Limb (tissue), 2 donors: Measurements from ENCODE around the gene FXYD5.
"Not testable (repeated sequence)": the region's sequence is repeated elsewhere in the genome, so short reads cannot be mapped to it uniquely, and the experiment has no call there.

Experiments
- DNase-seq, 2 donors: peaks; one replicate each; pipeline ENCODE4 v3.0.0-alpha.2; 2016; ENCODE audit errors: extremely low spot score in 2 of 2

The FXYD5 gene

DNA sequence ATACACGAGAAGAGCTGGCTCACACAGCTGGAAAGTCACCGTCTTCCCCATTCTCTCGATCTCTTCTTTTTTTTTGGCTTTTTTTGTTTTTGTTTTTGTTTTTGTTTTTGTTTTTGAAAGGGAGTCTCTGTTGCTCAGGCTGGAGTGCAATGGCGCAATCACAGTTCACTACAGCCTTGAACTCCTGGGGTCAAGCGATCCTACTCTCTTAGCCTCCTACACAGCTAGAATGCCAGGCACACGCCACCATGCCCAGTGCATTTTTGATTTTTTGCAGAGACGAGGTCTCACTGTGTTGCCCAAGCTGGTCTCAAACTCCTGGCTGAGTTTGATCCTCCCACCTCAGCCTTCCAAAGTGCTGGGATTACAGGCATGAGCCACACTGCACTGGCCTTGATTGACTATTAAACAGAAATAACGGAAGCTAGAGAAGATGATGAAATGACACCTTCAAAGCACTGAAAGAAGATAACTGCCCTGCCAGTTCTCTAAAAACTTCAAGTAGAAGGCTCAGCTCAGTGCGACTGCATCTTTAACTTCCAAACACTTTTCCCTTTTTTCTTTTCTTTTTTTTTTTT lies 34.9 kb upstream of the FXYD5 start:
- no peak for DNase-seq

DNA sequence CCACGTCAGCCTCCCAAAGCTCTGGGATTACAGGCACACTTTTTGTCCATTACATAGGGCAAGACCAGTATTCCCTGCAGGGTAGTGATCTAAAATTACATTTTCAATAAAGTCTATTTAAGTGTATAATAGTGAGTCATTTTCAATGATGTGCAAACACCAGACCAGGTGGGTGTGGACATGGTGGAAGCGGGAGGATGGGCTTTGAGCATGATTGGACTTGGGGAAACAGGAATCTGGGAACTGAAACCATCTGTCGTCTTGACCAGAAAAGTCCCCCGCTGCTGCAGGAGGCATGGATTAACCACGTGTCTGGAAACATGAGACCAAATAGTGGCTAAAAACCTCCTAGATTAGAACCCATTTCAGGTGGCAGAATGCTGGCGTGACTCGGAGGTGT lies 34.0 kb upstream of the FXYD5 start:
- no peak for DNase-seq

DNA sequence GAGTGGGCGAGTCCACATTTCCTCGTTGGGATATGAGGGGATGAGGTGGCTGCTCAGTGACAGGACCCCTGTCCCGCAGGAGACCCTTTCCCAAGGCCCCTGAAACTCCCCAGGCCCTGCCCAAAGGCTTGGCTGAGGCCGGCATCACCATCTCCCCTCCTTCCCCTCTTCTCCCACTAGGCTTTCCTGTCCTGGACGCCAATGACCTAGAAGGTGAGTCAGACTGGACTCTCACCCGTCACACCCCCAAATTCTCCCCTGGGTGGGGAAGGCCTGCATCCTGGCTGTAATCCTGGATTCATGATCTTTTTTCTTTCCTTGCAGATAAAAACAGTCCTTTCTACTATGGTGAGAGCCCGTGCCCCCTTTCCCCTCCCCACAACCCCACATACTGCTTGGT lies 33.6 kb upstream of the FXYD5 start:
- no peak for DNase-seq

DNA sequence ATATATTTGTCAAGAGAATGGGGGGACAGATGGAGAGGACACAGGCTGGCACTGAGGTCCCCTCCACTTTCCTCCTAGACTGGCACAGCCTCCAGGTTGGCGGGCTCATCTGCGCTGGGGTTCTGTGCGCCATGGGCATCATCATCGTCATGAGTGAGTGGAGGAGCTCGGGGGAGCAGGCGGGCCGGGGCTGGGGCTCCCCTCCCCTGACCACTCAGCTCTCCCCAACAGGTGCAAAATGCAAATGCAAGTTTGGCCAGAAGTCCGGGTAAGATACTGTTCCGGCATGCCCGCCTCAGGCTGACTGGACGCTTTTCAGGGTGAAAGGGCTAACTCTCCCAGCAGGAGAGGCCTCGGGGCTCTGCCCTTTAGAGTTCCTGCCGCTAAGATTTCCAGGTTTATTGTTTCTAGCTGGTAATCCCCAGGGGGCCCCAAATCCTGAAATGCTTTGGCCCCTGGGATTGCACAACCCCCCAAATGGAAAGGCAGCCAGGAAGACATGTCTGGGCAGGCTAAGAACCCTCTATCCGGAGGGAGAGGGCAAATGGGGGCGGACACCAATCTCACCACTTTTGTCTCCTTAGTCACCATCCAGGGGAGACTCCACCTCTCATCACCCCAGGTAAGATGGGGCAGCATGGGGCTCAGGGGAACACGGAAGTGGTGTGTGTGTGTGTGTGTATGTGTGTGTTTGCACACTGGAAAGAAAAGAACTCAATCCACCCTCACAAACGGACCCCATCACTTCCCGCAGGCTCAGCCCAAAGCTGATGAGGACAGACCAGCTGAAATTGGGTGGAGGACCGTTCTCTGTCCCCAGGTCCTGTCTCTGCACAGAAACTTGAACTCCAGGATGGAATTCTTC lies 31.6 kb upstream of the FXYD5 start:
- DNase-seq: no peak

DNA sequence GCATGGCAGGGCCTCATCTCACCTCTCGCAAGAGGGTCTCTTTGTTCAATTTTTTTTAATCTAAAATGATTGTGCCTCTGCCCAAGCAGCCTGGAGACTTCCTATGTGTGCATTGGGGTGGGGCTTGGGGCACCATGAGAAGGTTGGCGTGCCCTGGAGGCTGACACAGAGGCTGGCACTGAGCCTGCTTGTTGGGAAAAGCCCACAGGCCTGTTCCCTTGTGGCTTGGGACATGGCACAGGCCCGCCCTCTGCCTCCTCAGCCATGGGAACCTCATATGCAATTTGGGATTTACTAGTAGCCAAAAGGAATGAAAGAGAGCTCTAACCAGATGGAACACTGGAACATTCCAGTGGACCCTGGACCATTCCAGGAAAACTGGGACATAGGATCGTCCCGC lies 31.0 kb upstream of the FXYD5 start:
- DNase-seq: no peak

DNA sequence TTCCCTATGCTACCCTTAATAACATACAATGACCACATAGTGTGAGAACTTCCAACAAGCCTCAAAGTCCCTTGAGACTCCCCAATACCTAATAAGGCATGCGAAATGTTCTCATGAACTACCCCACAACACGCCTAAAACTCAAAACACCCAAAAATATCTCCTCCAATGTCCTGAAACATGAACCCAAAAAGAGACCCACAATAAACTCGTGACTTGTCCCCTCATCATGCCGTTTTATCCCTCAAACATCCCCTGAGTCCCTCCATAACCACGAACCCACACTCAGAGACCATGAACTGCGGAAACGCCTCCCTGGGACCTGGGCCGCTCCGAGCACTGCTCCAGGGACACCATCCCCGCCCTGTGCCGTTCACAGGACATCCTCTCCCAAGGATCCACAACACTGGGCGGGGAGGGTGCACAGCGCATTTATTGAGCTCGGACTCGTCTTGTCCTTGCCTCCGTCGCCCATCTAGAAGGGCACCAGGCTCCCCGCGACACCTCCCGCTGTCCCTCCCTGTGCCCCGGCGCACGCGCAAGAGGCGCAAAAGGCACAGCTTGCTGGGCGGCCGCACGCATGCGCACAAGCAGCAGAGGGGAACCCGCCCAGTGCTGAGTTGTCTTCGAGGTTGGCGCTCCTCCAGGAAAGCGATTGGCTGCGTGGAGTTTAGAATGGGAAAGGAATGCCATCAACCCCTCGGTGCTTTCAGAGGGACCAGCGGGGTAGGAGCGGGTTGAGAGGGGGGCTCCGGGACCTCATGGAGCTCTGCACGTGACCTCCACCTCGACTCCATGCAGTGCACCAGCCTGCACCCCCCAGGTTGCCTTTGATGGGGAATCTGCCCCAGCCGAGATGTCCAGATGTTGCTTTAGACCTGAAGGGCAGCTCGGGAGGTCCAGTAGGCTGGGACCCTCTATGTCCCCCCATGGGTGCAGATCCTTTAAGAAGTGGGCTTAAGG lies 30.2 kb upstream of the FXYD5 start:
- DNase-seq: peak; percentile 94 to 97

DNA sequence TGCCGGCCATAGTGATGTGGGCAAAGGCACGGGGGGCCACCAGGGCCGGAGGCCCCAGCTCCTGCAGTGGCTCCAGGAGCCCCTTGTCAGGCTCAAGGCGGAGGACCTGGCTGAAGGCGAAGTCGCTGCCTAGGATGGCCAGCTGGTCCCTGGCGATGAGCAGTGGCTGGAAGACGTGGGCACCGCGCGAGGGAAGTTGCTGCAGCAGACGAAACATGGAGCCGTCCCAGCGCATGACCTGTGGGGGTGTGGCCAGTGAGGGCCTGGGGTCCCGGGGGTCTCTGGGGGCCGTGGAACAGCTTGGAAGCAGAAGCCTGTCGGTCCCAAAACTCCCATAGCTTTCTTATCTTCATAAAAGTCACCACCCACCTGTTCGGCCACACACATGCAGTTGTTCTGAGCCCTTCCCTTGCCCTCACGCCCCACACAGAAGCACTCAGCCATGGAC lies 29.2 kb upstream of the FXYD5 start:
- DNase-seq: no peak

DNA sequence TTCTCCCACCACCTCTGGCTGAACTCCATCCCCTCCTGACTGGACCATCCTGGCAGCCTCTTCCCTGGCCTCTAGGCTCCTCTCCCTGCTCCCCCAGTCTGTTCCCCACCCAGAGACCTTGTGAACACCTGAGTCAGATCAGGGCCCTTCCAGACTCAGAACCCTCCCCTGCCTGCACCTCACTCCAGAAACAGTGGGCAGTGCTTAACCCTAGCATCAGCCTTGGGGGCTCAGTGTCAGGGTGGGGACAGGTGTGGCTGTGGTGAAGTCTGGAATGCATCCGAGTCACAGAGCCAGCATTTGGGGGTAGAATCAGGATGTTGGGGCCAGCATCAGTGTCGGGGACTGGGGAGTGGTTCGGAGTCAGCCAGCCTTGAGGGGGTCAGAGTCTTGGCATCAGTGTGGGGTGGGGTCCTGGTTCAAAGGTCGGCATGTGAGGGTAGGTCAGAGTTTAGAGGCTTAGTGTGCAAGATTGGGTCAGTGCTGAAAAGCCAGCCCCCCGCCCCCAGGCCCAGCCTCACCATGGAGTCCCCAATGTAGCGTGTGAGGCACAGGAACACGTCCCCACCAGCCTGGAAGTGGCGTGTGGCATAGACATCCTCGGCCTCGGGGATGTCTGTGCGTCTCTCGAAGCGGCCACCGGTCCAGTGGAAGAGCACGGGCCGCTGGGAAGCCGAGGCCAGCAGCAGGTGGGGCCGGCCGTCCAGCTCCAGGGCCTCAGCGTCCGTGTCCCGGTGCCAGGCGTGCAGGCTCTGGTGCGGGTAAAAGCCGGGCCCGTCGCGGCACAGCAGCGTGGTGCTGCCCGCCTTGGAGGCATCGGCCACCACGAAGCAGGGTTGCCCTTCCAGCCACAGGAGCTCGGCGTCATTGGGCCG lies 28.5 kb upstream of the FXYD5 start:
- DNase-seq: no peak

DNA sequence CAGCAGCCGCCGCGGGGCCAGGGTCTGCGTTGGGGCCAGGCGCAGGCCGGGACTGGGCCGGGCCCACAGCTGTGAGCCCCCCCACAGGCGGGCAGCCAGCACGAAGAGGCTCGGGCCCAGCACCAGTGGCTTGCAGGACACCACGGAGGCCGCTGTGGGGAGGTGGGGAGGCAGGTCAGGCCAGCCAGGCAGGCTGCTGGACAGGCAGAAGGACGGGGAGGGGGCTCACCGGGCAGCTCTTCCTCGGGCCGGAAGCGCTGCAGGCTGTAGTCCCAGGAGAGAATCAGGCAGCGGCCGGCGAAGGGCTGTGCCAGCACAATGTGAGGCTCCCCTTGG lies 27.9 kb upstream of the FXYD5 start:
- no peak for DNase-seq

DNA sequence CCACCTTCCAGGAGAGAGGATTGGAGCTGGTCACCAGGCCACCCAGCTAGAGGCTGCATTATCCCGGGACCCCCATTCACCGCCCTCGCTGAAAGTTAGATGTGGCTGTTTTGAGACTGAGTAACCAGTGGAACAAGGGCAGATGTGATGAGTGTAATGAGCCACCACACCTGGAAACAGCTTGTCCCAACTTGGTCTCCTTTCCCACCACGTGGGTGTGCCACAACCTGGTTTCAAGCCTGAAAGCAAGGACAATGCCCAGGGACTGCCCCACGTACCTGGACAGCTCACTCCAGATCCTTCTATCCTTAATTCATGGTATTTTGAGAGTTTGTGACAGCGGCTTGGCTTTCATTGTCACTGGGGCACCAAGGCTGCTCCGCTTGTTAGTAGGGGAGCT lies 26.7 kb upstream of the FXYD5 start:
- DNase-seq: no peak

DNA sequence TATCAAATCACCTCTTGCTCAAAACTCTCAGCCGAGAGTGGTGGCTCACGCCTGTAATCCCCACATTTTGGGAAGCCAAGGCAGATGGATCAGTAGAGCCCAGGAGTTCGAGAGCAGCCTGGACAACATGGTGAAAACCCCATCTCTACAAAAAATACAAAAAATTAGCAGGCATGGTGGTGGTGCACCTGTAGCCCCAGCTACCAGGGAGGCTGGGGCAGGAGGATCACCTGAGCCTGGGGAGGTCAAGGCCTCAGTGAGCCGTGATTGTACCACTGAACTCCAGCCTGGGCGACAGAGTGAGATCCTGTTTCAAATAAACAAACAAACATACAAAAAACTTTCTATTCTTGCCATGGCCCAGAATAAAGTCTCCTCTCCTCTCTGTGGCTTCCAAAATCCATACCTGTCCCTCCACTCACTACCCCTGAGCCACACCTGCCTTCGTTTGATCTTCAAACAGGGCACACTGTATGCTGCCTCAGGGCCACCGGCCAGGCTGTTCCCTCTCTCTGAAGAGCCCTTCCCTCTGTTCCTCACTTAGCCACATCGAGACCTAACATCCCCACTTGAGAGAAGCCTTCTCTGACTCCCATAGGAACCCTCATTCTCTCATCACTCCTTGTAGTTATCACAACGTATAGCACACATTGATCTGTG lies 26.0 kb upstream of the FXYD5 start:
- DNase-seq: no peak

DNA sequence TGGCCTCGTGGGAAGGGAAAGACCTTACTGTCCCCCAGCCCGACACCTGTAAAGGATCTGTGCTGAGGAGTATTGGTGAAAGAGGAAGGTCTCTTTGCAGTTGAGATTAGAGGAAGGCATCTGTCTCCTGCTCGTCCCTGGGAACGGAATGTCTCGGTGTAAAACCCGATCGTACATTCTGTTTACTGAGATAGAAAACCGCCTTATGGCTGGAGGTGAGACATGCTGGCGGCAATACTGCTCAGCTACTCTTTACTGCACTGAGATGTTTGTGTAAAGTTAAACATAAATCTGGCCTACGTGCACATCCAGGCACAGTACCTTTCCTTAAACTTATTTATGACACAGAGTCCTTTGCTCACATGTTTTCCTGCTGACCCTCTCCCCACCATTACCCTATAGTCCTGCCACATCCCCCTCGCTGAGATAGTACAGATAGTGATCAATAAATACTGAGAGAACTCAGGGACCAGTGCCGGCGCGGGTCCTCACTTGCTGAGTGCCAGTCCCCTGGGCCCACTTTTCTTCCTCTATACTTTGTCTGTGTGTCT lies 24.7 kb upstream of the FXYD5 start:
- DNase-seq: not testable (repeated sequence)

DNA sequence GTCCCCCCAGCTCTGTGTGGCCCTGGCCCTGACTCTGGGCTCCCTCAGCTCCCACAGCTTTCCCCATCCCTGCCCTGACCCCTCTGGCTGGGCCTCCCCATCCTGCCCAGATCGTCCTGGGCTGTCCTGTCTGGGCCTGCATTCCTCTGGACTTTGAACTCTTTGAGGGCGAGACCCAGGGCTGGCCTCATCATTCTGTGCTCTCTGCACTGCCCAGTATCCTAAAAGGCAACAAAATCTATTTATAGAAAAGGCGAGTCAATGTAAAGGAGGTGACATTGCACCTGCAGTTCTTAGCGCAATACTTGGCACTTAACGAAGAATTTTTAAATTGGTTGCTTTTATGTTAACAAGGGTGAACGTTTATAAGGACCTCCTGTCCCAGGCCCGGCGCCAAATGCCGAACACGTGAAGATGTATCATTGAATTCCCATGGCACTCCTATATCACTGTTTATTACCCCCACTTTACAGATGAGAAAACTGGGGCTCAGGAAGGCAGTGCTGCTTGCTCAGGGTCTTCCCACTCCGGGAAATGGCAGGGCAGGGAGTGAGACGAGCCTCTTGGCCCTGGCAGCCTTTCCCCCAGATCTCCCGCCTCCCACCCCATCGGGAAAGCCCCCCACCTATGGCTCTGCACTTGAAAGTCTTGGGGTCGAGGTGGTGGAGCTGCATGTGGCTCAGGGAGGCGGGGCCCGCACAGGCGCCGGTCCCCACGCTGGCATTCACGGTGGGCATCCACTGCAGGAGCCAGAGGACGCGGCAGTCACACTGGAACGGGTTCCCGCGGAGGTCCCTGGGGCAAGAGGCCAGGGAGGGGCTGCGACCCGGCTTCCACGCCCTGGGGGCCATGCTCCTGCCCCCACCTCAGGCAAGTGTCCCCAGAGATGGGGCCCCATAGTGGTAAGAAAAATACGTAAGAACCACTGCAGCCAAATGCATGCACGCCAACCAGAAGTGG lies 23.5 kb upstream of the FXYD5 start:
- no peak for DNase-seq

DNA sequence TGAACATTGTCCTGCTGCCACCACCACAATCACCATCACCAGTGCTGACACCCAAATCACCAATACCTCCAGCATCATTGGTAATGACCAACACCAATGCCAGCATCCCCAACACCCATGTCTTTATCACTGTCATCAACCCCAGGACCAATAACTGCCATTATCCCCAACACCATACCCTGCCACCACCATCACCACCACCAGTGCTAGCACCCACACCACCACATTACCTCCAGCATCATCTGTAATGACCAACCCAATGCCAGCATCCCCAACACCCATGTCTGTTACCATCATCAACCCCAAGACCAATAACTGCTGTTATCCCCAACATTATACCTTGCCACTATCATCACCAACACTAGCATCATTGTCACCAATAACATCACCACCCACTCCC lies 22.3 kb upstream of the FXYD5 start:
- DNase-seq: no peak

DNA sequence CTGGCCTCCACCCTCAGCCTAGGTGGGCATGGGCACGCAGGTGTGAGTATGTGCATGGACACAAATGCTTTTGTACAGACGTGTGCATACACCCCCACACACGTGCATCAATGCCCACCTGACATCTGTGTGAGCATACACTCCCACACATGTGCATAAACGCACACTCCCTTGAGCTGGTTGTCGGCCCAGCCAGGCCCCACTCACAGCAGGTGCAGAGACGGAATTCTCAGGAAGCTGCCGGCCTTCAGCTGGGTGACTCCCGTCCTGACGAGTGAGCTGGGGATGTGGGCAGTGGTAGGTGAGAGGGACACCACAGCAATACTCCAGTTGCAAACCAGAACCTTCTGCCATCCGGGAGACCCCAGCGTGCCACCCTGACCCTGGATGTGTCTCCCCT lies 20.7 kb upstream of the FXYD5 start:
- no peak for DNase-seq

DNA sequence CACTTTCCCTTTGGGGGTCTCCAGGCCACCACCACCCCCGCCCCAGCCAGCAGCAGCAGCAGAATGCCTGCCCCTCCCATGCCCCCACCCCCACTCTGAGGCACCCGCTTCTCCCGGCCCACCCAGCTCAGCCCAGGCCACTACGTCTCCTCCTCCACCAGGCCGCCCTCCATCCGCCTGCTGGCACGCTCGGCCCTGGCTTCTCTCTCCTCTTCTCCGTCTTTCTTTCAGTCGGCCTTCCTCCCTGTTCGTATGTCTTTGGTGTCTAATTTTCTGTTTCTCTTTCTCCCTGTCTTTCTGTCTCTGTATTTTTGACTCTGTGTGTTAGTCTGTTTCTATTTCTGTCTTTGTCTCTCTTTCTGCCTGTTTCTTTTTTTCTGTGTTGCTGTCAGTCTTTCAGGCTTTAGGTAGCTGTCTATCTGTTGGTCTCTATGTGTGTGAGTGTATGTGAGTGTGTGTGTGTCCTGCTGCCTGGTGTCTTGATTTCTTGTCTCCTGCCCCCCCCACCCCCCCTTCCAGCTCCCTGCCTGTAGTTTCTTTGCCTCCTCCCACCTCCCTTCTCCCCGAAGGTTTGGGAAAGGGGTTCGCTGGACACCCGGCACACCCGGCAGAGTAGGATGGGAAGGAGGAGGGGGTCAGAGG lies 19.8 kb upstream of the FXYD5 start, which contains the start of gene LGI4:
TSS of gene LGI4 (minus strand) at position 459 of the 642 bp plus-strand sequence. CDS start at position 80, 379 bp downstream.
- no peak for DNase-seq

DNA sequence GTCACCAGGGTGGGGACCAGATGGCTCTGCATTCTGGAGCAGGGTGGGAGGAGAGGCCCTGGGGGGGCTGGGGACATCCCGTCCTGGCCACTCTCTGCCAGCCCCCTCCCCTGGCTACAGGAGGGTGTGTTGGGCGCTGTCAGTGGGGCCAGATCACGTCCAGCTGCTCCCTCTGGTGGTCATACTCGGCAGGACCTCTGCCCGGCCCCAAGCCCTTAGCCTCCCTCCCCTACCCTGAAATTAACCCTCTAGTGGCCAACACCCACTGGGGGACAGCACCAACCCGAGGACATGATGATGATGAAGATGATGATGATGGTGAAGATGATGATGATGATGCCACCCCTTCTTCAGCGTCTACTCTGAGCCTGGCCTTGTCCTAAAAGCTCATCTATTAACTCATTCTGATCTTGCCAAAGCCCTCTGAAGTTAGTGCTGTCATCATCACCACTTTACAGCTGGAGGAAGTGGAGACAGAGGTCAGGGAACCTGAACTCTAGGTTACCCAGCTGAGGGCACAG lies 19.1 kb upstream of the FXYD5 start:
- peak; percentile 82 to 92 for DNase-seq

DNA sequence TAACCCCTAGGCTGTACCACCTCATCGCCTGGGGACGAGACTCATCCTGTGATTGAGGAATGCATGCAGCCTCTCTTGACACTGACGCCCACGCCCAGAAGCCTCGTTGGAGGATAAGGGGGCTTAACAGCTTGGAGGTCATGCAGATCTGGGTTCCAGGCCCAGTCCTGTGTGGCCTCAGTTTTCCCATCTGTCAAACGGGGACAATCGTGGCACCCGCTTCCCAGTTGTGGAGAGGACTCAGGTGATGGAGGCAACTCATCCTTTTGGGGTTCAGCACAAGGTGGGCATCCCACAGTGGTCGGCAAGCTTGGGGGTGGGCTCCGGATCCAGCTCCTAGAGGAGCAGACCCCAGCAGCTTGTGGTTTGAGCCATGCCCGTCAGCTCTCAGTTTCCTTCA lies 18.3 kb upstream of the FXYD5 start:
- no peak for DNase-seq
